GM21723 (cell line): Measurements from ENCODE around the gene NKX1-1.

Source experiments
- ATAC-seq: cut with Tn5 transposase; IDR thresholded peaks from one replicate; pipeline ENCODE4 v1.9.1; 2021; ENCODE audit warnings: mild to moderate bottlenecking, moderate library complexity; ENCODE audit not compliant: unreplicated experiment

The NKX1-1 gene

DNA sequence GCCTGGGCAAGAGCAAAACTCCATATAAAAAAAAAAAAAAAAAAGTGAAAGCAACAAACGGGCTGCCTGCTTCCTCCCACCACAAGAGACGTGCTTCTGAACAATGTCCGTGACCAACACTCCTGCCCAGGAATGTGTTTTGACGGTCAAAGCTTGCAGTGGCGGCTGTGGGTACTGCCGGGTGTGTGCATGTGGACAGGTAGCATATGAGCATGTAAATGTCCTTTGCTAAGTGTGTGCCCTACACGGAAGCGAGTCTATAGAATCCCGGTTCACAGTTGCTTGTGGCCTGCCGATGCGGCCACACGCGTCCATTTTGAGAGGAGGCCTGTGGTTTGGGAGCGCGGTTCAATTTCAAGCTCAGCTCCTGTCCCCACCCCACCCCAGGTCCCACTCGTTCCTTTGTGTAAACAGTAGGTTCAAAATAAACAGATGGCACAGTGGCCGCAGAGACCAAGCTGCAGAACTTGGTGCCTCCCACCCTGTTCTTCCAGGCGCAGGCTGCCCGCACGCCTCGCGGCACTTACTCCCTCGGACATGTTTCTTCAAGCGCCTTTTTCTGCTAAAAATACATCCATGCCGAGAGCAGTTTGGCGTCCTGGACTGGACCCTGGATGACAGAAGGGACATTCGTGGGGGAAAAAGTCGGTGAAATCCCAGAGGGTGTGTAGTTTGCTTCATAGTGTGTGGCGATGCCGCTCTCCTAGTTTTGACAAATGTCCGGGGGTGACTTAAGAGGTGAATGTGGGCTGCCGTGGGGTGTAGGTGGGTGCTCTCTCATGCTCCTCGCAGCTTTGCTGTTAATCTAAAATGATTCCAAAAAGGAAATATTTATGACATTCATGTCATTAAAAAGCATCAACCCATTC is 11.5 kb upstream of the NKX1-1 start:
- ATAC-seq, result no peak

DNA sequence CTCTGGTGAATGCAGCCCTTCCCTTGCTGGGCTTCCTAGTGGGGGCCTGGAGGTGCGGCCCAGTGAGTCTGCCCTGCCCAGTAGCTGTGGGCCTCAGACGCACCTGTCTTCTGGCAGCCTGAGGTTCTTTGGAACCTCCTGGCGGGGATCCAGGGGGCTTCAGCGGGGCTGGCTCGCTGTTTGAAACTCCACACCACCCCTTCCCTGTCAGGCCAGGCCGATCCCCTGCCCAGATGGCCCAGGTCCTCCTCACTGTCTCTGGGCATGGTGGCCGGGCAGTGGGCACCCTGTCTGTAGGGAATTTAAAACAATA is 10.7 kb upstream of the NKX1-1 start:
- no peak for ATAC-seq

DNA sequence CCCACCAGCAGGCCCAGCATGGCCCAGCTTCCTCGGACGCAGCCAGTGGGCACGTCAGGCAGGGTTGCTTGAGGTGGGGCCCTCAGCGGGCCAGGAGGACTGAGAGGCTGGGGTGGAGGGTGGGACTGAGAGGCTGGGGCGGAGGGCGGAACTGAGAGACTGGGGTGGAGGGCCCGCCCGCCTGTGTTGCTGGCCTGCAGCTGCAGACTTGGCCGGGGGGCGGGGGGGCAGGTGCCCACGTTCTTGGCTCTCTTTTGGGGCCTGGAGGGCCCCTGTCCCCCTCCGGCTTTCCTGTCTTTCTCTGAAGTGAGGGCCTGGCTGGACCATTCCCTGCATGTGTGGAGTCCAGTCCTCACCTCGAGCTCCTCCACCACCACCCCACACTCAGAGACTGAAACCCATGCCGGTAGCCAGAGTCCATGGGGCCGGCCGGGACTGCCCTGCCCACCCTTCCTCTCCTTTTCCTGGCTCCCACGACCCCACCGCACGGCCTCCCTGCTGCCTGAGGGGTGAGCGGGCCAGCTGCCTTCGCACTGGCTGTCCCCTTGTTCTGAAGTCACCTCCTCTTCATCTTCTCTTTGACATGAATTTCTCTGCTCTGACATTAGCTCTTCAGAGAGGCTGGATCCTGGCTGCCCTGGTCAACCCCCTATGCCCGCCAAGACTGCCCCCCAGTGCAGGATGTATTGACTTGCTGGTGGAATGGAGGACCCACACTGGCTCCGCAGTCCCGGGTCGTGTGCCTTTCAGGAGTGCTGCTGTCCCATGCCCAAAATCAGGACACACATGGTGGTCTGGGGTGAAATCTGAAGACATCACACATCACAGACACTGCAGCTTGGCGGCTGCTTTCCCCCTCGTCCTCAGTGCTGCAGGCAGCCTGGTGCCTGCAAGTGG is 10.1 kb upstream of the NKX1-1 start:
- ATAC-seq, result no peak

DNA sequence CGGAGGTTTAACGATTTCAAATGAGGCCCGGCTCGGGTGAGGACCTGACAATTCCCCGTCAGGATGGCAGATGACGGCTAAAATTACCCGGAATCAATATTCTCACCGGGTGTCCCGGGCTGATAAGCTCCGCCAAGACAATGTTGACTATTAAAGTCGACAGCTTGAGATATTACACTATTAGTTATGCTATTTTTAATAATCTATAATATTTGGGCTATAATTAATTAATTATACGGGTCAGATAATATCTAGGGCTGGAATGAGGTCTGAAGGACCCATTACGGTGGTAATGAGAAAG is 9.4 kb upstream of the NKX1-1 start:
- ATAC-seq, result no peak

DNA sequence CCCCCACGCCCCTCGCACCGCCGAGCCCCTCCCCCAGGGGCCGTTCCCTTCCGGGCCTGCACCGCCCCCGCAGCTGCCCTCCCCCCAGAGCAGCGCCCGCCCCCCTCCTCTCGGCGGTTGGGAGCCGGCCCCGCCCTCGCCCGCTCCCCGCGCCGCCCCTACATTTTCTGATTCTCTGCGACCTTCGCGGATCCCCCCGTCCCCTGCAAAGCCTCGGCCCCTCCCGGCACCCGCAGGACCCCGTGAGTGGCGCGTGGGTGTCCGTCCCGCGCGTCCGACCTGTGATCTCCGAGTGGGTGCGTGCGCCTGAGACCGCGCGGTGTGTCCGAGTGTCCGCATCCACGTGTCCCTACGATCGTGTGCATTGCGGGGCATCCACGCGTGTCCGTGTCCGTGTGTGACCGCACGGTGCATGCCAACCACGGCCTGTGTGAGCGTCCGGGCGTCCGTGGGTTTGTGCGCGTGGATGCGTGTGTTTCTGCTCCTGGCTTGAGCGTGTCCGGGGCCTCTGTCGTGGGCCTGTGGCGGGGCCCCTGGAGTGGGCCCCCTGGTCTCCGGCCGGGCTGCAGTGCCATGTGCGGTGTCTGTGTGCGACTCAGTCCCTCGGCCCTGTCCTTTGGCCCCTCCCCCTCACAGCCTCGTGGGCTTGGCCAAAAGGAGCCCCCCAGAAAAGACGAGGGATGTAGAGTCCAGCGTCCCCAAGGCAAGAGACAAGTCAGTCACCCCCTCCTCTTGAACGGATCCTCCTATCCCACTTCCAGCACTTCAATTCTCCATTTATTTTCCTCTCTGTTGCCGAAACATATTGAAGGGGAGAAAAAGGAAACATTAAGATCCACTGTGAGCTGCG is 8.8 kb upstream of the NKX1-1 start:
- no peak for ATAC-seq

DNA sequence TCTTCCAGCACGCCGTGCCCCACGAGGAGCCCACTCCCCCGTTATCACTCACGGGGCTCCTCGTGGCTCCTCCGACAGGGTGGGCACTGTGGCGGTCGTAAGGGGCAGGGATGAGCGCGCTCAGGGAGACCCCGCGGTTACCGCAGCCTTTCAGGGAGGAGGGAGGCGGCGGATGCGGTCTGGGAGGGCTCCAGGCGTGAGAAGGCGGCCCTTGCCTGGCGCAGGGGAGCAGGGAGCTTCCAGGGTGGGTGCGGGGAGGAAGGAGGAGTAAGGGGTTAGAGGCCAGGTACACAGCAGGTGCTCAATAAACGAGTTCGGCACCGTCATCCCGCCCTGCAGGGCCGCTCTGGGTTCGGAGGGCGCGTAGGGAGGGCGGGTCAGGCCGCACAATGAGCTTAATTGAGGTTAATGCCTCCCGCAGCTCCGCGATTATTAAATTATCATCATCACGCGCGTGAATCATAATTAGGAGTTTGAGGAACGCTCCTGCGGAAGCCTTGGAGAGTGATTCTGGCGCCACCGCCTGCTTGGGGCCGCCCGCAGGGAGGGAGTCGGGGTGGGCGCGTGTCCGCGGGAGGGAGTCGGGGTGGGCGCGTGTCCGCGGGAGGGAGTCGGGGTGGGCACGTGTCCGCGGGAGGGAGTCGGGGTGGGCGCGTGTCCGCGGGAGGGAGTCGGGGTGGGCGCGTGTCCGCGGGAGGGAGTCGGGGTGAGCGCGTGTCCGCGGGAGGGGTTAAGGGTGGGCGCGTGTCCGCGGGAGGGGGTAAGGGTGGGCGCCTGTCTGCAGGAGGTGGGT is 7.6 kb upstream of the NKX1-1 start:
- no peak for ATAC-seq

DNA sequence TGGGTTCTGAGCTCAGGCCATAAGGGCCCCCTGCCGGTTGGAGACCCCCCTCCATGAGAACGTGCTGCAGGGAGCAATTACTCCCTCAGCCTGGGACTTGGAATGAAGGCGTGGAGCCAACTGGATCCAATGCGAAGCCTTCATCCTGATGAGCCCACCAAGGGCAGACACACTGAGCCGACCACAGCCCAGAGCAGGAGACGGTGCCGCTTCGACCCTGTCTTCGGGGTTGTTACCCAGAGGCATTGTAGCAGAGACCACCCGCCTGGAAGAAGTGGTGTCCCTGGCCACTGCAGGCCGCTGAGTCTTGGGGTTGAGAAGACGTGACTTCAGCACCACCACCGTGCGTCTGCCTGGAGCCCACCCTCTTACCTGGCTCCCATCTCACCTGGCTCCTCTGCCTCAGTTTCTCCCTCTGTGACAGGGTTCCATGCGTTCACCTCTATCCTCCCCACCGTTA is 7.0 kb upstream of the NKX1-1 start:
- ATAC-seq, result no peak

DNA sequence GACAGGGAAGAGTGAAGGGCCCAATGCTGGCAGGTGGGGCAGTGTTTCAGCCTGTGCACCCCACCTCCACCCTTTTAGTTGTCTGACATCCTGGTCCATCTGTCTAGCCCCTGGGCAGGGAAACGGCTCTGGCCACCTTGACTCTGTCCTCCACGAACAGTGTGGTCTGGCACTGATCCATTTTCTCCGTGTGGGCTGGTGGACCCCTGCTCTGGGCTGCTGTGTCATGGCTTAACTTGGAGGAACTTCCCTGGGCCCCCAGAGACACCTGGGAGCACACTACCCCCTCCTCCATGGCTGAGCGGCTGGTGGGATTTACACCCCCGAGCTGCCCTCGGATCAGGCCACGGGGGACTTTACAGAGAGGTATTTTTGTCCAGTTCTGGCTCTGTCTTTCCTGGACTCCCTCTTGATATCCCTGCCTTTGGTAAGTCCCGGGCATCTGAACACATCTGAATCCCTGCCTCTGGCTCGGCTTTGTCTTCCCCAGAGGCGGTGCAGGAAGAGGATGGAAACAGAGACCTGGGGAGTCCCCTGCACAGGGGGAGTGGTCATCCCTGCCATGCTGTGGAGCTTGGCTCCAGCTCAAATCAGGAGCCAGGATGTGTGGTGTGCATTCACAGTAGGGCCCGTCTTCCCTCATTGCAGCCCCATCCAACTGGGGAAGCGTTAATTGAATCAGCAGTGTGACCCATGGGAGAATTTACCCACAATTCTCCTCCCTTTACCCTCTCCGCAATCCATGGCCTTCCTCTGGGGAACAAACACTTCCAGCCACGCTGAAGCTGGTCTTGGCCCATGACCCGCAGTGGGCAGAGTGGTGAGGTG is 6.3 kb upstream of the NKX1-1 start:
- no peak for ATAC-seq

DNA sequence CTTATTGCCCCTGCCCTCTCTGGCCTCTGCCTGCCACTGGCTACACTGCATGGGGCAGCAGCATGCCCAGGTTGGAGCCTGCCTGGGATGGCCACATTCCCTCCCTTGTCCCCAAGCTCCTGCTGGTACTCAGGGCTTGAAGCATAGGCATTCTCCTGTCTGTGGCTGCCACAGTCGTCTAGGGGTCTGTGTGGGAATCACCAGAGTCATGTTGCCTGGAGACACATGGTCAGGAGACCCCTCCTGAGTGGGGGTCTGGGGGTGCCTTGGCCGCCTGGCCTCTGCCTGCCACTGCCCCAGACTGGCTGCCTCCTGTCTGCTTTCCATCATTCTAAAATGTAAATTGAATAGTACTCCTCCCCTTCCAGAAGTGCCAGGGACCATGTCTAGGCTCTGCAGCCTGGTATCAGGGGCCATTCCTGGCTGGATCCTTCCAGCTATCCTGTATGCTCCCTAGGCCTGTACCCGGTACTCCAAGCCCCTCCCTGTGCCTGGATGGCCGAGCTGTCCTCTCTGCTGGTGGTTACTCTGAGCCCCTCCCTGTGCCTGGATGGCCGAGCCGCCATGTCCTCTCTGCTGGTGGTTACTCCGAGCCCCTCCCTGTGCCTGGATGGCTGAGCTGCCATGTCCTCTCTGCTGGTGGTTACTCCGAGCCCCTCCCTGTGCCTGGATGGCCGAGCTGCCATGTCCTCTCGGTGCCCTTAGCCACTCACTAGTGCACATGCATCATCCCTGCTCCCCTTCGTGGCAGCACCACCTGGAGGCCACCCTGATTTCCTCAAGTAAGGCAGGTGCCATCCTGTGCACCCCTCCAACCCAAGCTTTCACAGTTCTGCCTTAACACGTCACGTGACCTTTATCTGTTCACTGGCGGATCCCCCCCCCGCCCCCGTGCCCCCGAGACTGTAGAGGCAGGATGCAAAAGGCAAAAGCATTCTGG is 5.5 kb upstream of the NKX1-1 start:
- ATAC-seq, result no peak

DNA sequence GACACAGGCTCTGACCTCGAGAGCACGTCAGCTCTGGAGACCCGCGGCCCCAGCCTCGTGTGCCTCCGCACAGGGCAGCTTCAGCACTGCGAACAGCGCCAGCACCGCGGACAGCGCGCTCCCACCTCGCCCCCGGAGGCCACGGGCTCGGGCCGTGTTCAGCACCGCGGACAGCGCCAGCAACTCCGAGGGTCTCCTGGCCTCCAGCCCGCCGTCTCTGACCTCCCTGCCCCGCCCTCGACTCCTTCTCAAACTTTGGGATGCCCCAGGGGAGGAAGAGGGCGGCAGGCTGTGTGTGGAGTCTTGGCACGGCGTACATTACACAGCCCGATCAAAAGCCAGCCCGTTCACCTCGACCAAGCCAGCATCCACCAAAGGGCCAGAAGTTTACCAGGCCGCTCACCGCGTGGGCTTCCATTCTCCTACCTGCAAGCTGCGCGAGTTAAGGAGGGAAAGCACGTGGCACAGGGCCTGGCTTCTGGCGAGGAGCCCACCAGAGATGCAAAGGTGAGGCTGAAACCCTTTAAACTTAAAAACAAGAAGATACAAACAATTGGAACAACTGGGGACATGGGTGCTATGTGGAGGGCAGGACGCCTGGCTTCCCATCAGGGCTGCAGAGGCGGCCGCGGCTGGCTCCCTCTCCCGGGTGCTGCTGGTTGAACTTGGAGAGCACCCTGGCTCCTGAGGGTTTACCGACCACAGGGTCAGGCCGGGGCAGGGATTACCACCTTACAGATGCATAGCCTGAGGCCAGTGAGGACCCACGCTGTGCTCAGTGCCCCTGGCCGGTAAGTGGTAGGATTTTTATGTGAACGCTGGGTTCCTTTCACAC is 4.5 kb upstream of the NKX1-1 start:
- ATAC-seq, result no peak

DNA sequence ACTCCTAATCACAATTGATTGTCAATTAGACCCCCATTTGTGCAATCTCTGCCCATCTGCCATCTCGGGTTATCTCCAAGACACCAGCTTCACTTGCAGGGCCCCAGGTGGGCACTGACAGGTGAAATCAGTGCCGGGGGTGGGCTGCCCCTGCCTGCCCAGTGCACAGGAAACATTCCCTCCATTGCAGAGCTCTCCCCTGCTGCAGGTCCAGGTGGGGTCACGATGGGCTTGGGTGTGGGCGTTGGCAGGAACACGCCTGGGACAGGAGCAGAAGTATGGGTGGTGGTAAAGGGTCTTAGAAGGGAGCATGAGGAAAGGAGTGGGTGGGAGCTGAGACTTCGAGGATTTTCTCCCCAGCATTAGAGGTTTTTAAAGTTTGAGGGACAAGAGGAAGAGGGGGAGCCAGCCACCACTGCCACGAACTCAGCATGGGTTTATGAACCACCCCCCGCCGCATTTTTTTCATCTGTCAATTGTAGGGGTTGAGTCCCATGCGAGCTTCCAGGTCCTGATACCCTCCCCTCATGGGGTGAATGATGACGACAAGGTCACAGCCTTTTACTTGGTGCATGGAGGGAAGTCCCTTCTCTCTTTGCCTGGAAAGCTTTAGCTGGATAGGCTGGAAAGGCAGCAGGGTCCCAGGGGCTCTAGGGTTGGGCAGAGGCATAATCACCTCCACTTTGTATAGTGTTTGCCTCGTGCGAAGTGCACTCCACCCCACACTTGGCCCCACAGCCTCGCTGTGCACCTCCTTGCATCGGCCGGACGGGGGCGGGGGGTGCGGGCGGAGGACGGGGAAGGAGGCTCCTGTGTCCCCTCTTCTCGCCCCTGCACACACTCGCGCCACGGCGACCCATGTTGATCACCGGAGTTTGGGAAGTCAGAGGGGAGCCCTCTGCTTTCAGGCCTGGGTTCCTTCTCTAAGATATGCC is 3.5 kb upstream of the NKX1-1 start:
- ATAC-seq, result no peak

DNA sequence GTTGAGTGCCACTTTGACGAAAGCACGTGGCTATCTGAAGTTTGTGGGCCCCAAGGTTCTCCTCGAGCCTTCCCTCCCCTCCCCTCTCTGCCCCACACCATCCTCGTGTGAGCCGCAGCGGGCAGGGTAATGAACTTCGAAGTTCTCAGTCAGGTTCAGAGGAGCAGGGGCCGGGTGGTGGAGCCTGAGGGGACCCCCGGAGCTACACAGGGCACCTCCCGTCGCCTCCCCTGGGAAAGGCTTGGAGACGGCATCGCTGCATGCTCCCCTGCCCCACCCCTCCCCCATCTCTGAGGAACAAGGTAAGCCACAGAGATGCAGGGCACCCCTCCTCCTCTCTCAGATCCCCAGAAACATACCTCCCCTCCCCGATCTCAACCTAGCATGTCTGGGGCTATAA is 2.8 kb upstream of the NKX1-1 start:
- ATAC-seq, result no peak

DNA sequence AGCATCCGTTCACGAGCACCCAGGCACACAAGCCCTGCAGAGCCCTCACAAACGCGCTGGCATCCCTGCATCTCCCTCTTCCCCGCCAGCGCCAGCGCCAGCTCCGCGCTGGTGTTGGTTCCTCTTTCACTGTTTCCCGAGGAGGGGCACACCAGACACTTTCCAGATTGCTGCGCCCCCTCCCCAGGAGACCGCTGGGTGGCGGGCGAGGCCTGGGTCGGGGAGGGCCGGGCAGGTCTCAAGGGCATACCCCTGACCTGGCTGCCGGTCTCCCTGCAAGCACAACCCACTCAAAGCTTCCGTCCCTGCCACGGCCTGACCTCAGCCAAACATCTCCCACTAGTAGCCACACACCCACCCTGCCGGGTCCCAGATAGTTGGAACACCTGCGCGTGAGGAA is 2.2 kb upstream of the NKX1-1 start:
- ATAC-seq, result no peak

DNA sequence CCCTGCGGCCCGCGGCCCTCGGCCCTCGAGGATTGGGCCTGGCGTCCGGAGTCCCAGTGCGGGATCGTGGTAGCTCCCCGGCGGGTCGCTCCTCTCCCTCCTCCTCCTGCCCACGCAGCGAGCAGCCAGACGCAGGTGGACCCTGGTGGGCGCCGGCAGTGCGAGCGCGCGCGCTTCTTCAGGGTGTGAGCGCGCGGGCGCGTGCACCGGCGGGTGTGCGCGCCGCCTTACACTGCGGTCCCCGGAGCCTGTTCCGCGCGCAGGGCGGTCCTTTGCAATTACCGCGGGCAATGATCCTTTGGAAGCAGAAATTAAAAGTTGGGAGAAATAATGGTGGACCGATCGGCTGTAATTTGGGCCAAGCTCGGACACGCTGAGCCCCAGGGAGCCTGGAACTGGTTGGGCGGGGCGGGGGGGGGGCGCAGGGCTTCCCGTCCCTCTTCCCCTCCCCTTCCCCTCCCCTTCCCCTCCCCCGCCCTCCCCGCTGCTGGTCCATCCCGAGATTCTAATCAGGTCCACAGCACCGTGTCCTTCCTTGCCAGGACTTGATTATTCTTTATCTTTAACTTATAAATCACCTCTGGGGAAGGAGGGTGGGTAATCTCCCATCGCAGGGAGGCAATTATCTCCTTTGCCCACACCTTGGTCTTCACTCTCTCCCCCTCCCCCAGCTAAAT is 1.6 kb upstream of the NKX1-1 start:
- no peak for ATAC-seq

DNA sequence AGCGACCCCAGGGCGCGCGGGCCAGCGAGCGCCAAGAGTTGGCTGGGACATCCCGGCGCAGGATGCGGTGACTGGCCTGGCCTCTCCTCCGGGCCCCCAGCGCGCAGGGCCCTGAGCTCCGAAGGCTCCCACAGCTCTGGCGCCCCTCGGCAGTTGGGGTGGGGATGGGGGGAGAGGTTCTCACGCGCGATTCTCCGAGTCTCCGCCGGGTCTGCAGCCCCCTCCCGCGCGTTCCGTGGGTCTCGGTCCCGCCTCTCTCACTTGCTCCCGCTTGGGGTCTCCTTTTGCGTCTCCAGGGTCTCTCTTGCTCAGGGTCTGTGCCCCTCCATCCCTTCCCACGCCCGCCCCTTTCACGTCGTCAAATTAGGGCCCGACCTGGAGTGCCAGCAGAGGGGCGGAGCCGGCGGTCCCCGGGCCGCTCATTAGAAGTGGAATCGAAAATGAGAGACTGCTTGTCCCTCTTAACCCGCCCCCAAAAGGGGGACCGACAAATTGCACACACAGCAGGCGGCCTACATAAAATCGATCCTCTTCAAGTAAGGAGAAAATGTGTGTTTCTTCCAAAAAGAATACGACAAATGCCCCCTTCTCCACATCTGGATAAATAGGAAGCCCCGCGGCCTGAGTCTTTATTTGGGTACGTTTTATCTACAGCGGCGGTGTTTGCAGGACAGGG is 877 bp upstream of the NKX1-1 start:
- no peak for ATAC-seq
